Lower leg skin (tissue), 4 donors: ENCODE results near the gene FZD10. TPM values are rescaled to one million over a fixed set of nuclear protein-coding genes. Genes with fewer than 3 reads are reported as not detected.

Experiments used
- DNase-seq, 2 donors: peaks; one replicate each; pipeline ENCODE4 v3.0.0-alpha.2; 2019; ENCODE audit warnings: low spot score in 2 of 2
- H3K4me3 ChIP-seq: fragments of 200-600 bp; sonication (generic); 2 replicates; pipeline ENCODE4 v1.5.1; 2017; ENCODE audit warnings: mild to moderate bottlenecking, low read depth; ENCODE audit not compliant: poor library complexity, severe bottlenecking
- CTCF ChIP-seq, 3 donors: fragments of 450-650 bp; IDR thresholded peaks; one replicate each; pipeline ENCODE4 v1.5.1; 2016; ENCODE audit warnings: antibody characterized with exemption in 3 of 3, mild to moderate bottlenecking in 3 of 3, moderate library complexity in 2 of 3
- POLR2A ChIP-seq, 2 donors: fragments of 450-650 bp; IDR thresholded peaks; one replicate each; pipeline ENCODE4 v1.6.1; 2016 to 2017; ENCODE audit warnings: antibody characterized with exemption in 2 of 2, mild to moderate bottlenecking in 1 of 2, moderate library complexity in 1 of 2
- WGBS, 2 donors: methylation state at CpG; one replicate each; pipeline ENCODE4 v1.1.5; 2018; 5-methylcytosine and 5-hydroxymethylcytosine counted together
- intact Hi-C: fragments of 100-400 bp; cut with DNase I; formaldehyde crosslinking; loops from one replicate; pipeline ENCODE4 v1.15.0; 2023; ENCODE audit warnings: low total_unique reads
- total RNA-seq, 4 donors: library from RNA; depleted of rRNA; stranded (reverse); fragments of >200 nt; gene quantifications; one replicate each; pipeline ENCODE4 v1.1.0, GENCODE V29; 2016

Gene FZD10
- total RNA-seq, 4 donors from 2014 or later = 11.0 to 33.2 (median 19.3) TPM

DNA sequence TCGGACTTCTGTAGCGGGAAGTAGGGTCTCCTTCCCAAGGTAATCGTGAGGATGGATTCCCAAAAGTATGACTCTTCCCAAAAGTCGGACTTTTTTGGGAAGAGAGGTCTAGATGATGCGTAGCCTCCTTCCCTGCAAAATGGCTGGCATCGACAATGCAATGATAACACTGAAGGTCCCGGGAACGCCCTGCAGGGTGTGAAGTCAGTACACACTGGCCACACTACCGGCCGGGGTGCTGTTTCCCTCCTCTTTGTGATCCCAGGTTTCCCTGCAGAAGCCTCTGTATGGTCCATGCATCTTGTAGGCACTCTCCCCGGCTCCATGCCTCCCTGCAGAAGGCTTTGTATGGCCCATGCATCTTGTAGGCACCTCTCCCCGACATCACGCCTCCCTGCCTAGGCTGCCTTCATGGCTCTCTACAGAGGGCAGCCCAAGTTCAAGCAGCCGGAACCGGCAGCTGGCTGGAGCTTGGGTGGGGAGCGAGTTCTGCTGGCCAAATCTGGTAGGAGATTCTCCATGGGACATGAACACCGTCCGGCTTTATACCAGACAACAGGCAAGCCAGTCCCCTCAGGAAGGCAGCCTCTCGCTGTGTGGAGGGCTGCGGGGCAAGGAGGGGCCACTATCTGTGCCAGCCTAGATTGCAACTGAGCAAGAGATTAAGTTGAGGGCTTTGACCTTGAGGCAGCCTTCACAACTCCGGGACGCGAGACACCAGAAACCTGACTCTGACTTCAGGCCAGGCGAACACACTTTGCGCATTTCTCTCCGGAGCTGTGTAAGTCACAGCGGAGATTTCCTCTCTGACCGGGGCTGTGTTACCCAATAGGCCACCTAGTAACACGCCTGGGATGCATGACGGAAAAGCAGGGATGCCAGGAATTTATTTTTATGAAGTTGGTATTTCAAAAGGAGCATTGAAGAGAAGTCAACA, 23.5 kb downstream of the FZD10 start:
- no peak for DNase-seq
- 91 to 92% methylated on average over 24 to 30 of the region's 30 CpGs for WGBS, 2 donors
- TF ChIP-seq CTCF (IDR thresholded peaks at IDR 0.05) = no peak
- TF ChIP-seq POLR2A (IDR thresholded peaks at IDR 0.05) = no peak
- H3K4me3 ChIP-seq = no peak overlapping the region
- intact Hi-C loops = no loop called here

- WGBS, 2 donors = 41 to 53% methylated on average over 13 of the region's 13 CpGs
- no peak for TF ChIP-seq CTCF (IDR thresholded peaks at IDR 0.05)
- no peak for TF ChIP-seq POLR2A (IDR thresholded peaks at IDR 0.05)
- no peak overlapping the region for H3K4me3 ChIP-seq
- intact Hi-C loops = no loop called here
- DNase-seq = no peak
Observed at GRCh38 chr12:130186651-130187268, 24.5 kb downstream of the FZD10 start.

GRCh38 chr12:130192642-130193345, 30.5 kb downstream of the FZD10 start:
- no peak for DNase-seq
- H3K4me3 ChIP-seq = no peak overlapping the region
- intact Hi-C loops = no loop called here
- WGBS, 2 donors = 70 to 73% methylated on average over 19 of the region's 19 CpGs
- no peak for TF ChIP-seq POLR2A (IDR thresholded peaks at IDR 0.05)
- no peak for TF ChIP-seq CTCF (IDR thresholded peaks at IDR 0.05)

DNA sequence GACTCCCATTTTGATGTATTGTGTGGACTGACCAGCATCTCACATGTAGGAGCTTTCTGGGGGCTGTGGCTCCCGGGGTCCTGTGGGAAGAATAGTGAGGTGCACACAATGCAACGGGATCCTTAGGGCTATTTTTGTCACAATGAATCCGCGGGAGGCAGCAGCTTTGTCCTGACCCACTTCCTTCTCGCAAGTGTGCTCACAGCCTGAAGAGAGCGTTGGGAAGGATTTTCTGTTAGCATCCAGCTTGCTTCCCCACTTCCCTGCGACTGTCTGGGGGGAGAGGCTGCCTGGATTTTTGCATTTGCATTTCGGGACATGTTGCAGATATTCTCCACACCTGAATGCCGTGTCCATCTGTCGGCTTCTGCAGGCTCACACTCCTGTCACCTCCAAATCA, 31.9 kb downstream of the FZD10 start:
- TF ChIP-seq CTCF (IDR thresholded peaks at IDR 0.05) (no peak), POLR2A (IDR thresholded peaks at IDR 0.05) (no peak)
- no peak for DNase-seq
- H3K4me3 ChIP-seq = no peak overlapping the region
- 68 to 78% methylated on average over 10 of the region's 10 CpGs for WGBS, 2 donors
- intact Hi-C loops = no loop called here

DNA sequence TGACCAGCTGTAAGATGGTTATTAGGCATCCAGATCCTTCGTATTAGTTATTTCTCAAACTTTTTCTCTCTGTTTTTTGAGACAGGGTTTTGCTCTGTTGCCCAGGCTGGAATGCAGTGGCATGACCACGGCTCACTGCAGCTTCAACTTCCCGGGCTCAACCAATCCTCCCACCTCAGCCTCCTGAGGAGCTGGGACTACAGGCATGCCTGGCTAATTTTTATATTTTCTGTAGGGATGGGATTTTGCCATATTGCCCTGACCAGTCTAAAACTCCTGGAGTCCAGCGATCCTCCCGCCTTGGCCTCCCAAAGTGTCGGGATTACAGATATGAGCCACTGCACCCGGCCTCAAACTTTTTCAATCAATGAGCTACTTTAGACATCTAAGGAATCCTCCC, 33.1 kb downstream of the FZD10 start:
- peak in 1 of 2 donors; percentile 57 for DNase-seq
- H3K4me3 ChIP-seq = no peak overlapping the region
- no peak for TF ChIP-seq POLR2A (IDR thresholded peaks at IDR 0.05)
- TF ChIP-seq CTCF (IDR thresholded peaks at IDR 0.05) = no peak
- intact Hi-C loops = no loop called here
- 93 to 94% methylated on average over 7 of the region's 7 CpGs for WGBS, 2 donors
